Neuronal stem cell (in vitro differentiated cells): ENCODE data around the gene RECQL.
"Not testable (repeated sequence)": the region's sequence is repeated elsewhere in the genome, so short reads cannot be mapped to it uniquely, and the experiment has no call there.

Source experiments
- DNase-seq: peaks from one replicate; pipeline ENCODE4 v3.0.0-alpha.2; 2013; ENCODE audit warnings: low spot score
- H2AFZ ChIP-seq: one replicate; pipeline ENCODE4 v1.6.1; 2013; ENCODE audit warnings: mild to moderate bottlenecking, low read length, inconsistent platforms
- H2AK5ac ChIP-seq: 2 replicates; pipeline ENCODE4 v1.6.1; 2013; ENCODE audit warnings: low read depth, mild to moderate bottlenecking, inconsistent platforms, low read length, moderate library complexity, mixed read lengths
- H2BK120ac ChIP-seq: 2 replicates; pipeline ENCODE4 v1.6.1; 2013; ENCODE audit warnings: low read depth, mild to moderate bottlenecking, inconsistent platforms, low read length, moderate library complexity, mixed read lengths
- H2BK12ac ChIP-seq: one replicate; pipeline ENCODE4 v1.6.1; 2013; ENCODE audit warnings: low read length, inconsistent platforms
- H2BK15ac ChIP-seq: 2 replicates; pipeline ENCODE4 v1.6.1; 2013; ENCODE audit warnings: mild to moderate bottlenecking, low read length, inconsistent platforms, mixed read lengths
- H2BK5ac ChIP-seq: one replicate; pipeline ENCODE4 v1.6.1; 2013; ENCODE audit warnings: inconsistent platforms, mild to moderate bottlenecking, low read length, moderate library complexity
- H3K14ac ChIP-seq: one replicate; pipeline ENCODE4 v1.6.1; 2013; ENCODE audit warnings: low read length, inconsistent platforms
- H3K18ac ChIP-seq: 2 replicates; pipeline ENCODE4 v1.6.1; 2013; ENCODE audit warnings: low read length, inconsistent platforms
- H3K23ac ChIP-seq: 2 replicates; pipeline ENCODE4 v1.6.1; 2013; ENCODE audit warnings: low read depth, mild to moderate bottlenecking, mixed read lengths, low read length, inconsistent platforms; ENCODE audit not compliant: poor library complexity
- H3K27ac ChIP-seq: replicated peaks from 3 replicates; pipeline ENCODE4 v1.5.1; 2013; ENCODE audit warnings: low read length, inconsistent platforms
- H3K27me3 ChIP-seq, 3 experiments: 2 replicates each; pipeline ENCODE4 v1.6.1; 2013; ENCODE audit warnings: low read length in 3 of 3, mild to moderate bottlenecking in 2 of 3, inconsistent platforms in 1 of 3, low read depth in 1 of 3, mixed read lengths in 1 of 3, moderate library complexity in 1 of 3; ENCODE audit not compliant: control insufficient read depth in 3 of 3, insufficient read depth in 3 of 3
- H3K36me3 ChIP-seq, 2 donors: replicated peaks in 1 of 2; 2 replicates each; pipeline ENCODE4 v1.6.1; 2013; ENCODE audit warnings: low read length in 2 of 2; ENCODE audit not compliant: control insufficient read depth in 2 of 2, insufficient read depth in 2 of 2
- H3K4ac ChIP-seq: 2 replicates; pipeline ENCODE4 v1.6.1; 2013; ENCODE audit warnings: inconsistent platforms, mild to moderate bottlenecking, low read length, moderate library complexity
- H3K4me1 ChIP-seq, 2 donors: 1 replicate in 1 of 2; 2 replicates in 1 of 2; pipeline ENCODE4 v1.6.1; 2013; ENCODE audit warnings: low read length in 2 of 2, low read depth in 1 of 2; ENCODE audit not compliant: control insufficient read depth in 2 of 2, insufficient read depth in 1 of 2
- H3K4me2 ChIP-seq: one replicate; pipeline ENCODE4 v1.6.1; 2013; ENCODE audit warnings: mild to moderate bottlenecking, low read length, inconsistent platforms; ENCODE audit not compliant: insufficient read depth, poor library complexity, severe bottlenecking
- H3K4me3 ChIP-seq, 2 donors: 2 replicates each; pipeline ENCODE4 v1.5.1; 2013; ENCODE audit warnings: low read length in 2 of 2, mild to moderate bottlenecking in 2 of 2, inconsistent platforms in 1 of 2, moderate library complexity in 1 of 2
- H3K79me1 ChIP-seq: one replicate; pipeline ENCODE4 v1.6.1; 2013; ENCODE audit warnings: low read depth, mild to moderate bottlenecking, inconsistent platforms, low read length, moderate library complexity
- H3K9ac ChIP-seq: one replicate; pipeline ENCODE4 v1.6.1; 2013; ENCODE audit warnings: mild to moderate bottlenecking, low read depth, low read length, inconsistent platforms; ENCODE audit not compliant: poor library complexity
- H3K9me3 ChIP-seq, 2 donors: replicated peaks in 1 of 2; 2 replicates each; pipeline versions ENCODE3 to v1.6.1; 2013; ENCODE audit warnings: low read length in 2 of 2, mild to moderate bottlenecking in 2 of 2, inconsistent platforms in 1 of 2, low read depth in 1 of 2, mixed read lengths in 1 of 2, moderate library complexity in 1 of 2; ENCODE audit not compliant: control insufficient read depth in 2 of 2, insufficient read depth in 1 of 2
- H4K8ac ChIP-seq: one replicate; pipeline ENCODE4 v1.6.1; 2013; ENCODE audit warnings: low read depth, mild to moderate bottlenecking, inconsistent platforms, low read length, moderate library complexity
- H4K91ac ChIP-seq: one replicate; pipeline ENCODE4 v1.6.1; 2013; ENCODE audit warnings: low read length, low read depth, mild to moderate bottlenecking, inconsistent platforms; ENCODE audit not compliant: poor library complexity
- WGBS, 2 donors: extraction: QIAGEN DNeasy Blood & Tissue Kit; methylation state at CpG; one replicate each; pipeline ENCODE4 v1.1.7; 2013; ENCODE audit warnings: missing lambda C conversion rate in 2 of 2, mixed read lengths in 1 of 2; ENCODE audit not compliant: insufficient read length in 2 of 2, insufficient replicate concordance in 1 of 2; ENCODE audit errors: extremely low coverage in 2 of 2; 5-methylcytosine and 5-hydroxymethylcytosine counted together

RECQL gene

DNA sequence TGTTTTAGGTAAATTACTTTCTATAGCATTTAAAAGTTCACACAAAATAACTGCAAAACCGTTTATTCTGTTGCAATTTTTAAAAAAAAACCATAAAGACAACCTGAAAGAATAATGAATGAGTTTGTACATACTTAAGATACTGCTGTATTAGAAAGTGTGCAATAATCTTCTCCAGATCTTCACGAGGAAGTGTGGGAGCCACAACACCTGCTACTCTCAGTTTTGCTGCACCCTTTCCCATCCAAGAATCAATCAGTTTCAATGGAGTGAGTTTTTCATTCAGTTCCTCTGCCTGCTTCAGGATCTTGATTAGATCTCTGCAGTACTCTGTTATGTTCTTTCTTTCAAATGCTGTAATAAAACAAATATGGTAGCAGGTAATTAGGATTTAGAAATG lies 30.1 kb downstream of the RECQL start:
- Histone ChIP-seq H4K91ac (no peak overlapping the region), H3K27me3 (no peaks in the 10 kb centered on the region), H3K18ac (no peak overlapping the region), H2BK15ac (no peak overlapping the region), H3K4me3 (no peak overlapping the region), H3K9ac (no peak overlapping the region), H3K36me3 (peaks cover 2 to 86% of the 10 kb centered on the region in 2 donors), H3K23ac (no peak overlapping the region), H3K79me1 (no peaks in the 10 kb centered on the region), H2AFZ (no peak overlapping the region), H3K14ac (no peak overlapping the region), H3K4me1 (no peaks in the 10 kb centered on the region), H2BK120ac (no peak overlapping the region), H3K4me2 (no peak overlapping the region), H3K4ac (no peak overlapping the region), H2BK5ac (no peak overlapping the region), H4K8ac (no peak overlapping the region), H2AK5ac (no peak overlapping the region), H2BK12ac (no peak overlapping the region), H3K9me3 (no peaks in the 10 kb centered on the region), H3K27ac (no peak overlapping the region)
- no peak for DNase-seq
- WGBS, 2 donors: no CpG with 5 or more reads among the region's 2 CpGs

DNA sequence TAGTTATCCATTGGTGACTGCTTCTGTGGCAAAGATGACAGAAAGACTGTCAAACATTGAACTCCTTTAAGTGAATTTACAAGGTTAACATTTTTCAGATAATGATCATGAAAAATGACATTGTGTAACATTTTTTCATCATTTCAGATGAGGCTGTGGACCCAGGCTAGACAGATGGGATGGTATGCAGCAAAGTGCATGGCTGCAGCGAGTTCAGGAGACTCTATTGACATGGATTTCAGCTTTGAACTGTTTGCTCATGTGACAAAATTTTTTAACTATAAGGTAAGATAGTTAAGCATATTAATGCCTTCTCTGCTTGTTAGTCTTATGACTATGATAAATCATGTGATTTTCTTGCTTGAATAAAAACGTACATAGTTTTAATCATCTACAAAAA lies 34.1 kb downstream of the RECQL start:
- not testable (repeated sequence) for H3K9me3 ChIP-seq, DNase-seq, H3K4me2 ChIP-seq, H3K18ac ChIP-seq, H3K4me1 ChIP-seq, H4K91ac ChIP-seq, H4K8ac ChIP-seq, H2AK5ac ChIP-seq, H2BK12ac ChIP-seq, H2BK5ac ChIP-seq, H3K23ac ChIP-seq, H2BK15ac ChIP-seq, H3K9ac ChIP-seq, H3K4me3 ChIP-seq, H3K79me1 ChIP-seq, H3K14ac ChIP-seq, H2BK120ac ChIP-seq, H3K4ac ChIP-seq, H2AFZ ChIP-seq, H3K27ac ChIP-seq, H3K27me3 ChIP-seq
- peaks cover 0 to 48% of the 10 kb centered on the region in 2 donors for H3K36me3 ChIP-seq
- WGBS, 2 donors: no CpG with 5 or more reads among the region's 2 CpGs

DNA sequence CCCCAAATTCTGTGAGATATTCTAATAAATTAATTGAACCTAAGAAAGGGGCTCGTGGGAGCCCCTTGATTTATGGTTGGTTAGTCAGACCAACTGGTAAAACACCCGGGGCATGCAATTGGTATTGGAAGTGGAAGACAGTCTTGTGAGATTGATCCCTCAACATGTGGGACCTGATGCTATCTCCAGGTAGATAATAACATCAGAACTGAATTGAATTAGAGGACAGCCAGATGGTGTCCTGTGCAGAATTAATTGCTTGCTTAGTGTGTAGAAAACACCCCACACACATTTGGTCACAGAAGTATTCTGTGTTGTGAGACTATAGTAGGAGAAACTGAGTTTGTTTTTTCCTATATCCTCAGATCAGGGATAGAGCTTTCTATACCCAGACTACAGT lies 42.0 kb downstream of the RECQL start:
- no peaks in the 10 kb centered on the region for H3K79me1 ChIP-seq
- no peak overlapping the region for H3K14ac ChIP-seq
- H2BK15ac ChIP-seq: no peak overlapping the region
- H3K23ac ChIP-seq: no peak overlapping the region
- no peak overlapping the region for H2AFZ ChIP-seq
- H2AK5ac ChIP-seq: no peak overlapping the region
- no peaks in the 10 kb centered on the region for H3K9me3 ChIP-seq
- H3K4me2 ChIP-seq: no peak overlapping the region
- no CpG with 5 or more reads among the region's 2 CpGs for WGBS, 2 donors
- H3K4me3 ChIP-seq: no peak overlapping the region
- H2BK120ac ChIP-seq: no peak overlapping the region
- H3K27me3 ChIP-seq: no peaks in the 10 kb centered on the region
- no peaks in the 10 kb centered on the region for H3K4me1 ChIP-seq
- no peak overlapping the region for H2BK5ac ChIP-seq
- no peak overlapping the region for H3K4ac ChIP-seq
- no peak overlapping the region for H2BK12ac ChIP-seq
- H4K91ac ChIP-seq: no peak overlapping the region
- H3K27ac ChIP-seq: no peak overlapping the region
- H3K18ac ChIP-seq: no peak overlapping the region
- DNase-seq: no peak
- H4K8ac ChIP-seq: no peak overlapping the region
- peaks cover 0 to 30% of the 10 kb centered on the region in 2 donors for H3K36me3 ChIP-seq
- no peak overlapping the region for H3K9ac ChIP-seq

GRCh38 chr12:21456291-21456780 lies 45.1 kb downstream of the RECQL start:
- Histone ChIP-seq H4K8ac (no peak overlapping the region), H3K4me1 (no peaks in the 10 kb centered on the region), H2BK120ac (no peak overlapping the region), H3K4ac (no peak overlapping the region), H3K27ac (no peak overlapping the region), H2BK12ac (no peak overlapping the region), H3K36me3 (peaks cover 0 to 26% of the 10 kb centered on the region in 2 donors), H3K4me2 (no peak overlapping the region), H3K27me3 (no peaks in the 10 kb centered on the region), H3K79me1 (no peaks in the 10 kb centered on the region), H2BK15ac (no peak overlapping the region), H2AFZ (no peak overlapping the region), H4K91ac (no peak overlapping the region), H3K23ac (no peak overlapping the region), H3K14ac (no peak overlapping the region), H2BK5ac (no peak overlapping the region), H3K9me3 (no peaks in the 10 kb centered on the region), H3K4me3 (no peak overlapping the region), H3K18ac (no peak overlapping the region), H2AK5ac (no peak overlapping the region), H3K9ac (no peak overlapping the region)
- DNase-seq: no peak
- no CpG with 5 or more reads among the region's 7 CpGs for WGBS, 2 donors
